Jurkat, Clone E6-1 (cell line): ENCODE data around the gene MICAL3.
"Not testable (repeated sequence)": the region's sequence is repeated elsewhere in the genome, so short reads cannot be mapped to it uniquely, and the experiment has no call there.

Experiments
- DNase-seq: peaks from one replicate; pipeline ENCODE4 v3.0.0-alpha.2; 2011; ENCODE audit warnings: low read depth, low spot score
- H3K4me3 ChIP-seq: 2 replicates; pipeline ENCODE4 v1.5.1; 2011; ENCODE audit warnings: mild to moderate bottlenecking, low read length, control low read depth, moderate library complexity

Gene MICAL3

DNA sequence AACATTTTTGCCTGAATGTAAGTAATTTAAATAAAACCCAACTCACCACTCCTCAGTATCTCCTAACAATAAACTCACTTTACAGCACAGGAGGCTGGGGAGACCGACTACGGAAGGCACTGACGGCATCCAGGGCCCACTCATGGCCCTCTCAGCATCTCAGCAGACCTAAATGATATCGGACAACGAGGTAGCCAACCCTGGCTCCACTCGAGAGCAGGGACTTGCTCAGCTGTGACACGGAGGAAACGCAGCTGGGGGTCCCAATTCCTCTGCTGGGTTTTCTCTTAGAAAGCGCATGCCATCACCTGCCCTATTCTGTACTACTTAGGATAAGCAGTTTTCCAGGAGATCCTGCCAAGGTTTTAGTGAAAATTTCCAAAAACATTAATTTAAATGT lies 141.0 kb downstream of the MICAL3 start:
- no peak for DNase-seq

GRCh38 chr22:17882727-17883126 lies 141.6 kb downstream of the MICAL3 start:
- no peak overlapping the region for H3K4me3 ChIP-seq
- no peak for DNase-seq

More for the DNA sequence above, 141.0 kb downstream of the MICAL3 start:
- no peak overlapping the region for H3K4me3 ChIP-seq

DNA sequence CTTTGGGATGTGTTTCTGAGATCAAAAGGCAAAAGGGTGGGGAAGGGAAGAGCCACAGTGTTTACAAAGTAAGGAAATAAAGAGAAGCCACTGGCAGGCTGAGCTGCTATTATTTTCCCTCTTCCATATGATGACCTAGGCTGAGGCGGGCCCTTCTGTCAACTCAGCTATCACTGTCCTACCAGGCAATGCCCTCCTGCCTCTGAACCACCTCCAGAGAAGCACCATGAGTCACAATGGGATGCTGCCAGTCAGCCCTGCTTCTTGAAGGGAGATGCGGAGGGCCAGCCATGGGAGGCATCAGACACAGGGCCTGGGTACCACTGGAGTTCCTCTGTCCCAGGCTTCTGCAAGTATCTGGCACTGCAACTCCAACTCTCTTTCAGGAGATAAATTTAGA lies 142.2 kb downstream of the MICAL3 start:
- no peak overlapping the region for H3K4me3 ChIP-seq
- no peak for DNase-seq

DNA sequence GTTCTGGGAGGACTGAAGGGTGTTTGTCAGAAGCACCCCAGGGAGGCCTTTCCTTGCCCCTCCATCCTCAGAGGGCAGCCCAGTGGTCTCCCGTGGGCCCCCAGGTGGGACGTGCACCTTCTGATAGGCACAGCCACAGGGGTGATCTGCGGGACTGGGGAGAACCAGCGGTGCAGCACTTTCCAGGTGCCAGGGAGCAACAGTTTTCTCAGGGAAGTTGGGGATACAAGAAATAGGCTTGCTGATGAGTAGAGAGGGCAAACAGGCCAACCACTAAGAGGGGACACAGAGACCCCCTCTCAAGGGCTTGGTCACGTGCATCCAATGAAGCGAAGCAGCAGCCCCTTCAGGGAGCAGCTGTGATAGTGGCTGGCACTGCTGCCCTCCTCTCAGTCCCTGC lies 143.0 kb downstream of the MICAL3 start:
- no peak overlapping the region for H3K4me3 ChIP-seq
- no peak for DNase-seq

GRCh38 chr22:17880468-17880867 lies 143.9 kb downstream of the MICAL3 start:
- H3K4me3 ChIP-seq = no peak overlapping the region
- DNase-seq = no peak

DNA sequence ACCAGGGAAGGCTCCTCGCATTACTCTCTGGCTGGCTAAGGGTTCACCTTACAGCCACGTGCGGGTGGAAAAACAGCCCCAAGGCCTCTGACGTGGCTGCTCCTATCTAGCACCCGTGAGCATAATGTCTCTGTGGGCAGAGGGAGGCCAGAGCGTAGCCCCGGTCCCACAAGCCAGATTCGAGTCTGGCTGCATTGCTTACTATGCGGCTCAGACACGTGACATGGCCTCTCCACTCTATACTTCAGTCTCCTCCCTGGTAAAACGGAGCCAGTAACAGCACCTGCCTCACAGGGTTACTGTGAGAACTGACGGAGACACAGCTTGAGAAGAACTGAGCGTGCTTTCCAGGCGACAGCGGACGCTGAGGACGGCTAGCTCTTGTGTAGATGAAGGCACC lies 144.3 kb downstream of the MICAL3 start:
- H3K4me3 ChIP-seq = no peak overlapping the region
- DNase-seq = no peak

- no peak overlapping the region for H3K4me3 ChIP-seq
- no peak for DNase-seq
These were observed 145.4 kb downstream of the MICAL3 start for GRCh38 chr22:17878941-17879340.

- no peak for DNase-seq
- no peak overlapping the region for H3K4me3 ChIP-seq
These were observed 146.1 kb downstream of the MICAL3 start for GRCh38 chr22:17878186-17878694.

DNA sequence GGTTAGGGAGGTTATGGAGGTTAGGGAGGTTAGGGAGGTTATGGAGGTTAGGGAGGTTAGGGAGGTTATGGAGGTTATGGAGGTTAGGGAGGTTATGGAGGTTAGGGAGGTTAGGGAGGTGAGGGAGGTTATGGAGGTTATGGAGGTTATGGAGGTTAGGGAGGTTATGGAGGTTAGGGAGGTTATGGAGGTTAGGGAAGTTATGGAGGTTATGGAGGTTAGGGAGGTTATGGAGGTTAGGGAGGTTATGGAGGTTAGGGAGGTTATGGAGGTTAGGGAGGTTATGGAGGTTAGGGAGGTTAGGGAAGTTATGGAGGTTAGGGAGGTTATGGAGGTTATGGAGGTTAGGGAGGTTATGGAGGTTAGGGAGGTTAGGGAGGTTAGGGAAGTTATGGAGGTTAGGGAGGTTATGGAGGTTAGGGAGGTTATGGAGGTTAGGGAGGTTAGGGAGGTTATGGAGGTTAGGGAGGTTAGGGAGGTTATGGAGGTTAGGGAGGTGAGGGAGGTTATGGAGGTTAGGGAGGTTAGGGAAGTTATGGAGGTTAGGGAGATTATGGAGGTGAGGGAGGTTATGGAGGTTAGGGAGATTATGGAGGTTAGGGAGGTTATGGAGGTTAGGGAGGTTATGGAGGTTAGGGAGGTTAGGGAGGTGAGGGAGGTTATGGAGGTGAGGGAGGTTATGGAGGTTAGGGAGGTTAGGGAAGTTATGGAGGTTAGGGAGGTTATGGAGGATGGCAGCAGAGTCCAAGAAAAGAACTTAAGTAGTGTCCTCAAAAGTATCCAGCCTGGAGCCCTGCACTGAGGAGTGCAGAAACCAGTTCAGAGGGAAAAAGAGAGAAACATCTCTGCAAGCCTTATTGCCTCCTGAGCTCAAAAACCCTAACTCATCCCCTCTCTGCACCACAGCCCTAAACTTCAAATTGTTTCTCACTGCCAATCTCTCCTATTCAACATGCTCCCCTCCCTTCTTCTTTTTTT lies 147.2 kb downstream of the MICAL3 start:
- not testable (repeated sequence) for H3K4me3 ChIP-seq, DNase-seq

DNA sequence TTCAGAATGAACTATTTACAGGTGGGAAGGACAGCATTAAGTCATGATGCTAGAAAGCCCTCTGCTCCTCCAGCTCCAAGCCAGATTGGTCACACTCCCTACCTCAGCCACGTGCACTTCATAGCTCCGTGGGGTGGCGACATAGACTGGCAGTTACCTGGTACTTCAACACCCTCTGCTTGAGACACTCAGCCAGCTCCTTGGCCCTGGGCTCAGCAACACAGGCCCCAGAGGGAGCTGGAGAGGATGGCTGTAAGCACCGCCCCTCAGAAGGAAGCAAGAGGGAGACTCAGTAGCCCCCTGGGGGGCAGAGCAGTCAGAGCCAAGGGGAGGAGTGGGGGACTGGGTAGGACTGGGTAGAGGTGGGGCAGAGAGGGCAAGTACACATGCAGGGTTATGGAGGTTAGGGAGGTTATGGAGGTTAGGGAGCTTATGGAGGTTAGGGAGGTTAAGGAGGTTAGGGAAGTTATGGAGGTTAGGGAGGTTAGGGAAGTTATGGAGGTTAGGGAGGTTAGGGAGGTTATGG lies 148.0 kb downstream of the MICAL3 start:
- H3K4me3 ChIP-seq = no peak overlapping the region
- DNase-seq = no peak

DNA sequence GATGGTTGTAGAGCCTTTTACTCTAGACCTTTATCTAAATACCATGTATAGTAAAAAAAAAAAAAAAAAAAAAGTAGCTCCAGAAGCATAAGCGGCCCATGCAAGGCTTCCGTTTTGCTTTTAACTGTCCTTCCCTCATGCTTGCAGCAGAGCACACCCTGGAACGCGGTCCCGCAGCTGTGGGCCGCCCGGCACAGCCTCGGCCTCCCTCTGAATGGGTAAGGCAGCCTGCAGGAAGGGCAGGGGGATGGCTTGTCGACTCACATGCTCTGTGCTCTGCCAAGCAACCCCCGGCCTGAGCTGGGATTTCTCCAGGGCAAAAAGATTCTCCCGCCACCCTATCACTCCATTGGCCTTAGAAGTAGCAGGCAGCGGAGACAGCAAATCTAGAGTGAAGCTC lies 148.7 kb downstream of the MICAL3 start:
- no peak overlapping the region for H3K4me3 ChIP-seq
- no peak for DNase-seq

- no peak for DNase-seq
- H3K4me3 ChIP-seq = no peak overlapping the region
These were observed 149.2 kb downstream of the MICAL3 start for GRCh38 chr22:17875156-17875555.

DNA sequence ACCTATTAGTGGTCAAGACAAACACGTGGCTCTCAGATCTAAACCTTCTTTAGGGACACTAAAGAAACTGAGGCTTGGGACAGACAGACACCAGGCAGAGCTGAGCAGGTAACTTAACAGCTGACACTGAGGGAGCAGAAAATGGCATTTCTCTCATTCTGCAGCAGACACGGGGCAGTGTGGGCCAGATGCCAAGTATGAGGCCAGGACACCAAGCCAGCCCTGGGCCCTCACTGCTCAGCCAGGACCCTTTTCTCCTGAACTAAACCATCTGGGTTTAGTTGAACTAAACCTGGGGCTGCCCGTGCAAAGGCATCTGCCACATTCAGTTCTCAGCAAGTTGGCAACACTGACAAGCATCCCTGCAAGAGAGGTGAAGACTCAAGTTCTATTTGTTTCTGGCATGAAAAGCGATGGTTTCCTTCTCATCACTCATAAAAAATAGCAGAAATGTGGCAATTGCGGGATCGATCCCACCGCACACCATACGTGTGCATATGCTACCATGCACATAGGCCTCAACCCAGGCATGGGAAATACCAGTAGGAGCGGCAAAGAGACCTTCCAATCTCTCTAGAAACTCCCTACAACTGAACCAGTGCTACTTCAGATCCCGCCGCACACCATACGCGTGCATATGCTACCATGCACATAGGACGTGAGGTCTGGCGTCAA lies 150.0 kb downstream of the MICAL3 start:
- no peak overlapping the region for H3K4me3 ChIP-seq
- no peak for DNase-seq

DNA sequence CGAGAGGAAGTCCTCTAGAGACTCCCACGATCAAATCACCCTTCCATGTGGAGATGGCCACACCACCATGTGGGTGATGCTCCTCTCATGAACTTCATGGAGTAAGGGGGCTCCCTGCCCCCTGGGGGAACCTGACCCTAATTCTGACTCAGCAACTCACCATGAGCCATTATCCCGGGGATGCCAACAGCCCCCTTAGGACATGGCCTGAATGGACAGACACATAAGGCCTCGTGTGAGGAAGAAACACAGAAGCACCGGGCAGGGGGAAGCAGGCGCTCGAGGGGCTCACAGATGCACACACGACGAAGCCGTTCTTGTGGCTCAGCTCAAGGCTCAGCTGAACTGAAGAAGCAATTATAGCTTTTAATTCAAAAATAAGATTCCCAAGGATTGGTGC lies 150.6 kb downstream of the MICAL3 start:
- H3K4me3 ChIP-seq = no peak overlapping the region
- DNase-seq = no peak

- DNase-seq = no peak
- H3K4me3 ChIP-seq = no peak overlapping the region
These were observed 151.2 kb downstream of the MICAL3 start for GRCh38 chr22:17873116-17873515.

DNA sequence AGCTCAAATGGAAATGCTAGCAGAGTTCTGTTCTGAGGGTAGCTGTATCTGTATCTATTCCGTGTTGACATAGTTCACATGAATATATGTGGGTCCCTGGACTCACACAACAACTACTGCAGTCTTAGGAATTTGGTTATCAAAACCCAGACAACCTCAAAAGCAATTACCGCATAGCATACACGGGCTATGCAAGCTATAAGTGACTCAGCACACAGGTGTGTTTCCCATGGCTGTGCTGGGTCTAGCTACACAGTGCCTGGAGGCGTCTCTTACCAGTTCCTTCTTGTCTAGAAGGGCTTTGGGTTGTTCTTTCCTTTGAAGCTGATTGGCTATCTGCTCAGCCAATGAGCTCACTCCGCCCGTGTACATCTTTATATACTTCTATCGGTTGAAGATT lies 151.9 kb downstream of the MICAL3 start:
- no peak for DNase-seq
- no peak overlapping the region for H3K4me3 ChIP-seq

- no peak for DNase-seq
- no peak overlapping the region for H3K4me3 ChIP-seq
These were observed 152.5 kb downstream of the MICAL3 start for GRCh38 chr22:17871726-17872458.

DNA sequence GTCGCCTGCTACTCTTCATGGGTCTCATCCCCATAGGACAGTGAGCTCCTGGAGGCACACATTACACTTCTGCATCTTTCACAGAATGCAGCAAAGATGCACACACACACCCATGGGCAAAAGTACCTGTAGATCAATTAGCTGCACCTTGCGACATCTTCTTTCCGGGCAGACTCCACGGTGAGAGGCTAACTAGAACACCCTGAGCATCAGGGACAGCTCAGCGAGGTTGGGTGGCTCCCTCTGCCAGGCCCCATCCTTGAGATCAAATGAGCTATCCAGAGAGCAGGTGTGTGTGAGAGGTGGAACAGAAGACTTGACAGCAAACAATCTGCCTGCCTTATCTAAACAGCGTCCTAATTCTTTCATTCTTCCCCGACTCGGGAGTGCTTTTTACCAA lies 154.0 kb downstream of the MICAL3 start:
- no peak overlapping the region for H3K4me3 ChIP-seq
- DNase-seq = no peak

GRCh38 chr22:17869285-17870096 lies 154.9 kb downstream of the MICAL3 start:
- DNase-seq = no peak
- H3K4me3 ChIP-seq = no peak overlapping the region
